HCT116 (cell line): ENCODE measurements around the gene SH3GL1. TPM values are rescaled to one million over a fixed set of nuclear protein-coding genes. Genes with fewer than 3 reads are reported as not detected.

Experiments used
- ATAC-seq: fragments of 200-7000 bp; cut with Tn5 transposase; 2 replicates; pipeline ENCODE4 v1.9.1; 2020; ENCODE audit warnings: mild to moderate bottlenecking, moderate library complexity
- BruUV-seq: library from RNA; stranded (reverse); fragments of 400-500 nt; replicated peaks from 2 replicates; lab custom pipeline; 2021; lab: Mats Ljungman, UMichigan
- CTCF ChIA-PET: fragments of 300-600 bp; sonication (Branson Sonifier 250); formaldehyde crosslinking; loops from one replicate; lab custom pipeline; 2021; ENCODE audit warnings: antibody characterized with exemption; lab: Charles Lee
- POLR2A ChIA-PET: fragments of 300-600, 350-600 bp; sonication (Branson Sonifier 250); formaldehyde crosslinking; loops from one replicate; lab custom pipeline; 2021; ENCODE audit warnings: antibody characterized with exemption; lab: Charles Lee
- RAD21 ChIA-PET, 2 experiments: fragments of 300-600 bp; sonication (Branson Sonifier 250); formaldehyde crosslinking; loops; one replicate each; lab custom pipeline; 2023; ENCODE audit warnings: low total read pairs in 2 of 2; ENCODE audit not compliant: uncharacterized antibody in 2 of 2, unreplicated experiment in 2 of 2, low non-redundant PET in 1 of 2; lab: Charles Lee
- DNase-seq: peaks from one replicate; pipeline ENCODE4 v3.0.0-alpha.2; 2010; ENCODE audit warnings: low read depth, low spot score
- H2AFZ ChIP-seq: fragments of 200-600 bp; shearing (Covaris generic), sonication (generic); 2 replicates; pipeline ENCODE4 v1.6.1; 2017; ENCODE audit warnings: low read depth, mixed run types, mixed read lengths, antibody characterized with exemption, low read length; ENCODE audit not compliant: poor library complexity, severe bottlenecking
- H3K27ac ChIP-seq: 2 replicates; pipeline ENCODE4 v1.5.1; 2012; ENCODE audit warnings: low read depth, low read length
- H3K27me3 ChIP-seq: fragments of 200-600 bp; sonication (generic); 2 replicates; pipeline ENCODE4 v1.6.1; 2016; ENCODE audit warnings: mixed run types, low read length, mixed read lengths; ENCODE audit not compliant: insufficient read depth
- H3K36me3 ChIP-seq, 2 experiments: fragments of 200-500 bp in 1 of 2; fragments of 200-600 bp in 1 of 2; sonication (Bioruptor generic) in 1 of 2; sonication (generic) in 1 of 2; 2 replicates each; pipeline versions ENCODE4 v1.5.1 to v1.6.1; 2014 to 2016; ENCODE audit warnings: low read length in 2 of 2, inconsistent platforms in 1 of 2, mixed read lengths in 1 of 2, mixed run types in 1 of 2; ENCODE audit not compliant: insufficient read depth in 2 of 2, control insufficient read depth in 1 of 2
- H3K4me1 ChIP-seq, 2 experiments: fragments of 200-600 bp in 1 of 2; sonication (generic) in 1 of 2; 2 replicates each; pipeline versions ENCODE4 v1.5.1 to v1.6.1; 2012 to 2017; ENCODE audit warnings: low read length in 2 of 2, inconsistent platforms in 1 of 2, mild to moderate bottlenecking in 1 of 2, mixed read lengths in 1 of 2, mixed run types in 1 of 2, moderate library complexity in 1 of 2; ENCODE audit not compliant: insufficient read depth in 2 of 2, control insufficient read depth in 1 of 2
- H3K4me2 ChIP-seq: fragments of 200-600 bp; sonication (generic); 2 replicates; pipeline ENCODE4 v1.6.1; 2017; ENCODE audit warnings: mixed run types, low read length, mixed read lengths
- H3K4me3 ChIP-seq, 2 experiments: fragments of 200-600 bp in 1 of 2; sonication (generic) in 1 of 2; replicated peaks in 1 of 2; 2 replicates each; pipeline ENCODE4 v1.5.1; 2011 to 2016; ENCODE audit warnings: low read length in 2 of 2, control low read depth in 1 of 2, low read depth in 1 of 2, mild to moderate bottlenecking in 1 of 2, mixed read lengths in 1 of 2, mixed run types in 1 of 2
- H3K79me2 ChIP-seq: fragments of 200-600 bp; sonication (generic); 2 replicates; pipeline ENCODE4 v1.6.1; 2017; ENCODE audit warnings: mild to moderate bottlenecking, mixed run types, low read length, moderate library complexity, mixed read lengths; ENCODE audit not compliant: insufficient read depth
- H3K9ac ChIP-seq: fragments of 200-600 bp; sonication (generic); 2 replicates; pipeline ENCODE4 v1.6.1; 2016; ENCODE audit warnings: low read length, mixed read lengths
- H3K9me2 ChIP-seq: fragments of 200-600 bp; sonication (generic), shearing (Covaris generic); 2 replicates; pipeline ENCODE4 v1.6.1; 2017; ENCODE audit warnings: mixed run types, mild to moderate bottlenecking, moderate library complexity; ENCODE audit not compliant: insufficient read depth
- H3K9me3 ChIP-seq, 2 experiments: fragments of 200-500 bp in 1 of 2; fragments of 200-600 bp in 1 of 2; sonication (Bioruptor generic) in 1 of 2; sonication (generic) in 1 of 2; 2 replicates each; pipeline ENCODE4 v1.6.1; 2014 to 2017; ENCODE audit warnings: low read length in 2 of 2, mixed read lengths in 2 of 2, inconsistent platforms in 1 of 2, low read depth in 1 of 2, mild to moderate bottlenecking in 1 of 2, mixed run types in 1 of 2, moderate library complexity in 1 of 2; ENCODE audit not compliant: control insufficient read depth in 1 of 2, insufficient read depth in 1 of 2
- H4K20me1 ChIP-seq: fragments of 200-600 bp; sonication (generic), shearing (Covaris generic); 2 replicates; pipeline ENCODE4 v1.6.1; 2017; ENCODE audit warnings: mixed run types, mild to moderate bottlenecking, moderate library complexity; ENCODE audit not compliant: insufficient read depth
- ATF3 ChIP-seq: IDR thresholded peaks from 2 replicates; pipeline ENCODE4 v1.6.1; 2012
- CEBPB ChIP-seq: IDR thresholded peaks from 2 replicates; pipeline ENCODE4 v1.6.1; 2012; ENCODE audit warnings: low read depth
- ELF1 ChIP-seq: IDR thresholded peaks from 2 replicates; pipeline ENCODE4 v1.6.1; 2012; ENCODE audit warnings: low read depth, borderline replicate concordance
- EZH2 ChIP-seq: fragments of 200-600 bp; sonication (generic); IDR thresholded peaks from 2 replicates; pipeline ENCODE4 v1.6.1; 2017; ENCODE audit warnings: antibody characterized with exemption, mixed run types
- JUND ChIP-seq: IDR thresholded peaks from 2 replicates; pipeline ENCODE4 v1.6.1; 2012
- POLR2A ChIP-seq: IDR thresholded peaks from 2 replicates; pipeline ENCODE4 v1.7.0; 2011; ENCODE audit warnings: borderline replicate concordance; ENCODE audit not compliant: insufficient read depth, insufficient read length; ENCODE audit errors: extremely low read depth
- POLR2AphosphoS5 ChIP-seq: IDR thresholded peaks from 2 replicates; pipeline ENCODE4 v1.6.1; 2011; ENCODE audit warnings: mild to moderate bottlenecking, low read depth, low read length, moderate library complexity
- RAD21 ChIP-seq: IDR thresholded peaks from 2 replicates; pipeline ENCODE4 v1.6.1; 2012; ENCODE audit warnings: low read depth, mild to moderate bottlenecking
- SP1 ChIP-seq: IDR thresholded peaks from 2 replicates; pipeline ENCODE4 v1.6.1; 2012; ENCODE audit warnings: low read depth
- TCF7L2 ChIP-seq: IDR thresholded peaks from 2 replicates; pipeline ENCODE4 v1.7.0; 2011; ENCODE audit warnings: borderline replicate concordance, inconsistent platforms; ENCODE audit not compliant: insufficient read depth, insufficient read length; ENCODE audit errors: extremely low read depth
- ZBTB33 ChIP-seq: IDR thresholded peaks from 2 replicates; pipeline ENCODE4 v1.6.1; 2011; ENCODE audit warnings: mild to moderate bottlenecking, low read length, moderate library complexity; ENCODE audit not compliant: insufficient replicate concordance; ENCODE audit errors: extremely low read depth
- intact Hi-C: fragments of 100-400 bp; cut with micrococcal nuclease; formaldehyde crosslinking; loops from 2 replicates; pipeline ENCODE4 v1.10.0; 2022
- total RNA-seq: library from RNA; stranded (reverse); gene quantifications from one replicate; pipeline ENCODE4 v1.2.1, GENCODE V29; 2021; ENCODE audit not compliant: unreplicated experiment

The SH3GL1 gene
- total RNA-seq, 1 experiment from 2014 or later = 86.0 TPM

- H3K9me2 ChIP-seq = no peaks in the 10 kb centered on the region
- peak overlapping the region; percentile 97 for H3K4me2 ChIP-seq
- ATAC-seq (peak; percentile 2), DNase-seq (no peak)
- no peaks in the 10 kb centered on the region; the same call in 1 of the 2 replicates for H3K79me2 ChIP-seq
- no peaks in the 10 kb centered on the region for H4K20me1 ChIP-seq
- H3K27me3 ChIP-seq = no peaks in the 10 kb centered on the region
- peaks cover 0 to 5% of the 10 kb centered on the region in 2 experiments; a peak in 2 of 4 replicates for H3K36me3 ChIP-seq
- POLR2A ChIA-PET = interaction anchor here (0.8 to 1.6 kb wide), 16 partner anchors 9 to 129 kb away, joined by 3 to 11 read pairs (median 5); partner anchors contain the start of genes CHAF1A and YJU2
- RAD21 ChIA-PET = interaction anchor here (0.8 to 1.5 kb wide), 3 partner anchors 33 to 75 kb away, joined by 3 to 10 read pairs (median 3); no protein-coding TSS in a partner anchor
- TSS peak; percentile 99 for BruUV-seq
- H3K4me1 ChIP-seq = peaks cover 7 to 18% of the 10 kb centered on the region in 2 experiments
- peak overlapping the region; percentile 86 for H3K27ac ChIP-seq
- peak overlapping the region; percentile 77 for H3K9ac ChIP-seq
- TF ChIP-seq SP1 (no peak), ELF1 (no peak), POLR2AphosphoS5 (no peak), TCF7L2 (no peak), ATF3 (no peak)
- TF ChIP-seq, all 23 proteins: peak for 0
- Histone ChIP-seq H3K4me3 (peak overlapping the region; percentile 68 to 75), H2AFZ (no peak overlapping the region), H3K9me3 (no peaks in the 10 kb centered on the region)
- CTCF ChIA-PET = interaction anchor here (0.6 to 3.0 kb wide), 7 partner anchors 10 to 129 kb away, joined by 3 to 47 read pairs (median 4); partner anchors contain the start of genes CHAF1A and HDGFL2
- intact Hi-C loops = loop anchor here (2.0 kb wide), 1 partner anchor 33 kb away; no protein-coding TSS in a partner anchor
These were observed 58.1 kb downstream of the SH3GL1 start for GRCh38 chr19:4342314-4342614.

GRCh38 chr19:4338441-4339355 lies 61.6 kb downstream of the SH3GL1 start, which contains the start of gene STAP2:
Gene STAP2, minus strand, starts transcription at chr19:4338827. Its CDS starts 74 bp downstream, at chr19:4338753.
- ATAC-seq = no peak
- ChIA-PET RAD21 (no interaction called here), POLR2A (no interaction called here), CTCF (no interaction called here)
- H3K4me1 ChIP-seq = peaks cover 3 to 11% of the 10 kb centered on the region in 2 experiments
- H3K9ac ChIP-seq = no peak within 1 kb of the TSS
- H3K9me3 ChIP-seq = no peaks in the 10 kb centered on the region
- intact Hi-C loops = no loop called here
- no peaks in the 10 kb centered on the region for H3K9me2 ChIP-seq
- DNase-seq = no peak
- no peaks in the 10 kb centered on the region for H4K20me1 ChIP-seq
- H2AFZ ChIP-seq = no peak within 1 kb of the TSS
- no peaks in the 10 kb centered on the region for H3K36me3 ChIP-seq
- H3K4me2 ChIP-seq = no peak within 1 kb of the TSS
- no peaks in the 10 kb centered on the region for H3K79me2 ChIP-seq
- H3K27me3 ChIP-seq = no peaks in the 10 kb centered on the region
- no TSS peak for BruUV-seq
- H3K4me3 ChIP-seq = no peak within 1 kb of the TSS
- TF ChIP-seq JUND (no peak), EZH2 (no peak), RAD21 (no peak), CEBPB (no peak), POLR2A (no peak), ZBTB33 (no peak), ELF1 (no peak)
- no peak within 1 kb of the TSS for H3K27ac ChIP-seq
